ENCODE data around the gene ANP32D.
"Not testable (repeated sequence)": the region's sequence is repeated elsewhere in the genome, so short reads cannot be mapped to it uniquely, and the experiment has no call there.

ANP32D gene

GRCh38 chr12:48508987-48509386 is 36.6 kb downstream of the ANP32D start:
- no peak for DNase-seq

GRCh38 chr12:48510111-48510510 is 37.8 kb downstream of the ANP32D start:
- DNase-seq: no peak

DNA sequence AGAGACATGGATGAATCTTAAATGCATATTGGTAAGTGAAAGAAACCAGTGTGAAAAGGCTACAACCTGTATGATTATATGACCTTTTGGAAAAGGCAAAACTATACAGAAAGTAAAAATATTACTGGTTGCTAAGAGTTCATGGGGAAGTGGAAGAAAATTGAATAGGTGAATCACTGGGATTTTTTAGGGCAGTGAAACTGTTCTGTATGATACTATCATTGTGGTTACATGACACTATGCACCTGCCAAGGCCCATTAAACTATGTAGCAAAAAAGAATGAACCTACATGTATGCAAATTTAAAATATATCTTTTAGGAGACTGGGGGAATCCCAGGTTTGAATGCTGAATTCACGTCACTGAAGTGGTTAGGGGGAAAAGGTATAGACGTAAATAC is 40.5 kb downstream of the ANP32D start:
- no peak for DNase-seq

- DNase-seq: no peak
Measured at GRCh38 chr12:48514728-48515127, 42.4 kb downstream of the ANP32D start.

GRCh38 chr12:48520381-48520780 is 48.0 kb downstream of the ANP32D start:
- not testable (repeated sequence) for DNase-seq

All from stimulated activated CD4-positive, alpha-beta T cell treated with anti-CD3 and anti-CD28 coated beads, Interleukin-2, amount 100 ng/mL, for 48 hours (primary cell).